ENCODE data around the gene RNF130. TPM values are rescaled to one million over a fixed set of nuclear protein-coding genes. Genes with fewer than 3 reads are reported as not detected.

RNF130 gene
- total RNA-seq, 1 donor from 2014 or later = 29.8 TPM

GRCh38 chr5:180093651-180094382, 22.3 kb upstream of the RNF130 start:
- no peak overlapping the region for H3K27ac ChIP-seq (ENCODE audit: low read depth, low read length)
- H2AFZ ChIP-seq (ENCODE audit: low read depth, low read length) = no peak overlapping the region
- H4K20me1 ChIP-seq (ENCODE audit: insufficient read depth, low read length) = no peaks in the 10 kb centered on the region
- H3K4me3 ChIP-seq (ENCODE audit: insufficient read depth, low read depth, low read length) = no peak overlapping the region
- Mint-ChIP-seq H3K4me1 (ENCODE audit: low read depth, unreplicated experiment) (peaks cover 7% of the 10 kb centered on the region), H3K27me3 (ENCODE audit: low read depth, unreplicated experiment) (peaks cover 3% of the 10 kb centered on the region), H3K4me3 (ENCODE audit: unreplicated experiment) (no peak overlapping the region), H3K36me3 (ENCODE audit: low read depth, unreplicated experiment) (peaks cover 2% of the 10 kb centered on the region), H3K9me3 (ENCODE audit: unreplicated experiment) (peaks cover 6% of the 10 kb centered on the region), H3K27ac (ENCODE audit: unreplicated experiment) (no peak overlapping the region)
- H3K4me1 ChIP-seq (ENCODE audit: insufficient read depth, low read length) = no peaks in the 10 kb centered on the region
- H3K9me3 ChIP-seq (ENCODE audit: insufficient read depth, low read depth, low read length) = no peaks in the 10 kb centered on the region
- H3K36me3 ChIP-seq (ENCODE audit: insufficient read depth, low read length) = no peaks in the 10 kb centered on the region
- no peak for FAIRE-seq
- no peak for DNase-seq (ENCODE audit: low read depth)
- no peak overlapping the region for H3K9ac ChIP-seq (ENCODE audit: low read length)
- no peaks in the 10 kb centered on the region for H3K27me3 ChIP-seq (ENCODE audit: insufficient read depth, low read length)
- H3K79me2 ChIP-seq (ENCODE audit: insufficient read depth, low read length) = no peaks in the 10 kb centered on the region
- H3K4me2 ChIP-seq (ENCODE audit: low read length) = no peak overlapping the region
- no peak for TF ChIP-seq CTCF (IDR thresholded peaks at IDR 0.05; ENCODE audit: insufficient read depth, low read depth, low read length)
- no peak for TF ChIP-seq EZH2 (IDR thresholded peaks at IDR 0.05; ENCODE audit: insufficient read depth, low read length)

- no peak overlapping the region for H3K27ac ChIP-seq (ENCODE audit: low read depth, low read length)
- Mint-ChIP-seq H3K36me3 (ENCODE audit: low read depth, unreplicated experiment) (peaks cover 2% of the 10 kb centered on the region), H3K4me1 (ENCODE audit: low read depth, unreplicated experiment) (peaks cover 7% of the 10 kb centered on the region), H3K9me3 (ENCODE audit: unreplicated experiment) (peaks cover 2% of the 10 kb centered on the region), H3K27me3 (ENCODE audit: low read depth, unreplicated experiment) (peaks cover 3% of the 10 kb centered on the region), H3K4me3 (ENCODE audit: unreplicated experiment) (no peak overlapping the region), H3K27ac (ENCODE audit: unreplicated experiment) (no peak overlapping the region)
- H3K4me2 ChIP-seq (ENCODE audit: low read length) = no peak overlapping the region
- DNase-seq (ENCODE audit: low read depth) = no peak
- H3K36me3 ChIP-seq (ENCODE audit: insufficient read depth, low read length) = no peaks in the 10 kb centered on the region
- H3K4me1 ChIP-seq (ENCODE audit: insufficient read depth, low read length) = no peaks in the 10 kb centered on the region
- H3K27me3 ChIP-seq (ENCODE audit: insufficient read depth, low read length) = no peaks in the 10 kb centered on the region
- no peak overlapping the region for H2AFZ ChIP-seq (ENCODE audit: low read depth, low read length)
- FAIRE-seq = no peak
- H3K9me3 ChIP-seq (ENCODE audit: insufficient read depth, low read depth, low read length) = no peaks in the 10 kb centered on the region
- no peak overlapping the region for H3K9ac ChIP-seq (ENCODE audit: low read length)
- no peaks in the 10 kb centered on the region for H3K79me2 ChIP-seq (ENCODE audit: insufficient read depth, low read length)
- no peak overlapping the region for H3K4me3 ChIP-seq (ENCODE audit: insufficient read depth, low read depth, low read length)
- H4K20me1 ChIP-seq (ENCODE audit: insufficient read depth, low read length) = no peaks in the 10 kb centered on the region
- TF ChIP-seq EZH2 (IDR thresholded peaks at IDR 0.05; ENCODE audit: insufficient read depth, low read length) = no peak
- TF ChIP-seq CTCF (IDR thresholded peaks at IDR 0.05; ENCODE audit: insufficient read depth, low read depth, low read length) = no peak
Measured at GRCh38 chr5:180093241-180093640, 21.7 kb upstream of the RNF130 start.

Measured in astrocyte (in vitro differentiated cells and primary cell).